Measurements from ENCODE around the gene CAMK4.

- no peak for TF ChIP-seq CTCF (IDR thresholded peaks at IDR 0.05; ENCODE audit: low read depth, low read length, poor library complexity, severe bottlenecking)
- no peak for TF ChIP-seq EZH2phosphoT487 (IDR thresholded peaks at IDR 0.05; ENCODE audit: borderline replicate concordance, low read length)
Observed at GRCh38 chr5:111242606-111243005, 18.4 kb downstream of the CAMK4 start.
